HG03520 (cell line): ENCODE data around the gene RASA4B.
"Not testable (repeated sequence)": the region's sequence is repeated elsewhere in the genome, so short reads cannot be mapped to it uniquely, and the experiment has no call there.

ENCODE experiments used
- ATAC-seq: cut with Tn5 transposase; IDR thresholded peaks from one replicate; pipeline ENCODE4 v1.9.1; 2021; ENCODE audit warnings: mild to moderate bottlenecking, moderate library complexity; ENCODE audit not compliant: unreplicated experiment

The RASA4B gene

GRCh38 chr7:102474736-102475435, 42.7 kb downstream of the RASA4B start:
- ATAC-seq = not testable (repeated sequence)

GRCh38 chr7:102474116-102474515, 43.5 kb downstream of the RASA4B start:
- not testable (repeated sequence) for ATAC-seq

DNA sequence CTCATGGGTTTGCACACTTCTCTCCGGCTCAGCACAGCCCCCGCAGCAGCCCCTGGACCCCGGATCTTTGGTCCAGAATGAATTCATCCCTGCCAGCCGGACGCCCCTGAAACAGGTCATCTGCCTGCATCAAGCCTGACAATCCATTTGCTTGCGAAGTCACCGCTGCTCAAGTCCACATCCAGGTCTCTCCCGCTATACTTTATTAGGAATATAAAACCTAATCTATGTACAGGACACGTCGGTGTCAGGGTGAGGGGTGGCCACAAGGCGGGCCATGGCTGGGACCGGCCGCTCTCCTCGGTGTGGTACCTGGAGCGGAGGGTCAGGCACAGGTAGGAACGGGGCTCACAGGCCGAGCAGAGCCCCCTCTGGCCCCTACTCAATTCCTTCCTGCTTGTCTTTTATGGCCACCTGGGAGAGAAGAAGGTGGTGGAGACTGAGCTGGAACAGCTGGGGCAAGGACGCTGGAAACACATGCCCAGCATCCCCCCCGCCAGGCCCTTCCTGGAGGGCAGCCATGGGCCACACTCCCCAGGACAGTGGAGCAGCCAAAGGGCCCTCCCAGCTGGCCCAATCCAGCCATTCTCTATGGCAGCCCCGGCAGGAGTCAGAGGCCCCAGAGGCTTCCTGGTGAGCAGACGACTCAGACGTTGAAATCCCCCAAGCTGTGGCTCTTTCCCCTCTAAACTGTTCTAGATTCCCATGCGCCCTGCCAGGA, 44.1 kb downstream of the RASA4B start:
- ATAC-seq = no peak

DNA sequence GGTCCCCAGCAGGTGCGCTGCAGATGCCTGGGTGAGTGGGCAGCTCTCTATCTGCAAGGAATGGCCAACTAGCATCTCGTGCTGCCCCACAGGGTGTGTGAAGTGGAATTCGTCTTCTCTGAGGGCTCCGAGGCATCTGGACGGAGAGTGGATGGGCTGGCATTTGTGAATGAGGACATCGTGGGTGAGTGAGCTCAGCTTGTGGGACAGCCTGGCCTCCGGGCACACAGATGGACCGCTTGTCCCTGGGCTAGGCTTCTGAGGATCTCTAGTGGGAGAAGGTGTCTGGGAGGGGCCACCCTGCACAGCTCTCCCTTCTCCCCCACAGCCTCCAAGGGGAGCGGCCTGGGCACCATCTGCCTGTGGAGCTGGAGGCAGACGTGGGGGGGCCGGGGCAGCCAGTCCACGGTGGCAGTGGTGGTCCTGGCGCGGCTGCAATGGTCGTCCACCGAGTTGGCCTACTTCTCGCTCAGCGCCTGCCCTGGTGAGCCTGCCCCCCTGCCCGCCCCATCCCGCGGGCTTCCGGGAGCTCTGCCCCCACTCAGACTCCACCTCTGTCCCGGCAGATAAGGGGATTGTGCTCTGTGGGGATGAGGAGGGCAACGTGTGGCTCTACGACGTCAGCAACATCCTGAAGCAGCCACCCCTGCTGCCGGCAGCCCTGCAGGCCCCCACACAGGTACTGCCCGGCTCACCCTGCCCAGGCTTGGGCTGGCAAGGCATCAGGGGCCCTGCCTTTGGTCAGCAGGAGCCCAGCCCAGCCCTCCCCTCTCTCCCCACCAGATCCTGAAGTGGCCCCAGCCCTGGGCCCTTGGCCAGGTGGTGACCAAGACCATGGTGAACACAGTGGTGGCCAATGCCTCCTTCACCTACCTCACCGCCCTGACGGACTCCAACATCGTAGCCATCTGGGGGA, 45.2 kb downstream of the RASA4B start:
- ATAC-seq = no peak

DNA sequence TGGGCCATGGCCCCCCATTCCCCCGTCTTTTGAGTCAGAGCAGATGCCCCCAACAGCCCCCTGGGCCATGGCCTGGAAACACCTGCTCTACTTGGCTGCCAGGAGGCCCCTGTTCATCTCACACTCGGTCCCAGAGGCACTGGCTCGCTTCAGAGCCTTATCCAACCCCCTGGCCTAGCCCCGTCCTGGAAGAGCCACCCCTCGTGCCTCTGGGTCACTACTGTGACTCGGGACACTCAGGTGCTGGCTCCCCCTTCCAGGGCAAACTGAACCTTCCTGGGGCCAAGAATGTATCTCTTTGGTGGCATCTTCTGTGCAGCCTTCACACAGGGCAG, 45.8 kb downstream of the RASA4B start:
- no peak for ATAC-seq

- no peak for ATAC-seq
Observed at GRCh38 chr7:102469972-102470825, 47.4 kb downstream of the RASA4B start.

GRCh38 chr7:102469351-102469971, 48.1 kb downstream of the RASA4B start:
- no peak for ATAC-seq

DNA sequence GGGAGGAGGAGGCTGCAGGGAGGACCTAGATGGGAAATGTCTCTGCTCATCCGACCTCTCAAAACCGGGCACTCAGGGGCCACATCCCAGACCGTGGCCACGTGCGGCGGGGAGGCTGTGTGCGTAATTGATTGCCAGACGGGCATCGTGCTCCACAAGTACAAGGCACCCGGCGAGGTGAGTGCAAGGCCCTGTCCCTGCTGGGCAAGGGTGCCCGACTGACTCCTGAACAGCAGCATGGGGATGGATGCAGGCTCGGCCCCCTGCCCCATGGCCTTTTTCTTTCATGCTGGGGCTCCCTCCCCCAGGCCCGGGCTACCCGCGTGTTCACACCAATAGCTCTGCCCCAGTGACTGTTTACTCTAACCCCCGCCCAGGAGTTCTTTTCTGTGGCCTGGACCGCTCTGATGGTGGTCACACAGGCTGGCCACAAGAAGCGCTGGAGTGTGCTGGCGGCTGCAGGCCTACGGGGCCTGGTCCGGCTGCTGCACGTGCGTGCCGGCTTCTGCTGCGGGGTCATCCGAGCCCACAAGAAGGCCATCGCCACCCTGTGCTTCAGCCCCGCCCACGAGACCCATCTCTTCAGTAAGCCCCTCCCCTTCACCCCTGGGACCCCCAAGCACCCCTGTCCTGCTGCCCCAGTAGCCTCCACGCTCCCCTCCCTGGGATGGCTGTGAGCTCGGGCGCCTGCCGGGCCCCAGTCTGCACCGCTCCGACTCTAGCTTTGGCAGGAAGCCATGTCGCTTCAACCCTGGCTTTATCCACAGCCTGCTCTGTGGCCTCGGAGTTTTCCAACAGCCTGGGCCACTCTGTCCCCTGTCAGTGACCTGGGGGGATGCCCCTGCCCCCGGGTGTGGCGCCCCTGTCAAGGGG, 48.9 kb downstream of the RASA4B start:
- no peak for ATAC-seq

GRCh38 chr7:102467581-102468477, 49.7 kb downstream of the RASA4B start:
- no peak for ATAC-seq

GRCh38 chr7:102466097-102466496, 51.5 kb downstream of the RASA4B start:
- ATAC-seq = no peak

- ATAC-seq = peak; percentile 79
Observed at GRCh38 chr7:102464577-102465280, 52.8 kb downstream of the RASA4B start, which contains the start of the genes ALKBH4 and LRWD1. TSS of gene ALKBH4 (minus strand) at chr7:102464863. CDS start at chr7:102464836, 27 bp downstream. TSS of gene LRWD1 (plus strand) at chr7:102464984. CDS start at chr7:102465081, 97 bp downstream.

DNA sequence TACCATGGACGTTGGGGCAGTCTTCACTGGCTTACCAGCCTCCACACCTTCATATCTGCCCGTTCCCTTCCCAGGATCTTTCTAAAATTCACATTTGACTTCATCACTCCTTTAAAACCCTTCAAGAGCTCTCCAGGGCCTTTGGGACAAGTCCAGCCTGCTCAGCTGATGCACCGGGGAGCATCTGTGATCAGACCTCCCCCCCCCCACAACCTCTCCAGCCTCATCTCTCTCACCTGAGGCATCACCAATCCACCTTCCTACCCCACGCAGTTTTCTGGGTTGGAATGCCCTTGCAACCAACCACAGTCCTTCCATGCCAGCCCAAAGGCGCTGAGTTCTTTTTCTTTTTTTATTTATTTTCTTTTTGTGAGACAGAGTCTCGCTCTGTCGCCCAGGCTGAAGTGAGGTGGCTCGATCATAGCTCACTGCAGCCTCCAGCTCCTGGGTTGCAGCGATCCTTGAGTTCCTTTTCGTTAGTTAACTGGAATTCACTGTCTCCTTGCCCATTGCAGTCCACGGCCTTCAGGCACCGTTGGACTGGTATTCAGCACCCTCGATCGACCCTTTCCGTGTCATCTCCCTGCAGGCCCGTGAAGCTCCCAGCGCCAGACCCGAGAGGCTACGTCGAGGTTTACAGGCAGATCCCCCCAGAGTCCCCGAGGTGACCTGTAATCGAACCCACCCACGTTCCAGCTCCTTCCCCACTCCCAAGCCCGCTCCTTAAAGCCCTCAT, 53.6 kb downstream of the RASA4B start:
- no peak for ATAC-seq

GRCh38 chr7:102460467-102460866, 57.1 kb downstream of the RASA4B start:
- ATAC-seq = no peak

DNA sequence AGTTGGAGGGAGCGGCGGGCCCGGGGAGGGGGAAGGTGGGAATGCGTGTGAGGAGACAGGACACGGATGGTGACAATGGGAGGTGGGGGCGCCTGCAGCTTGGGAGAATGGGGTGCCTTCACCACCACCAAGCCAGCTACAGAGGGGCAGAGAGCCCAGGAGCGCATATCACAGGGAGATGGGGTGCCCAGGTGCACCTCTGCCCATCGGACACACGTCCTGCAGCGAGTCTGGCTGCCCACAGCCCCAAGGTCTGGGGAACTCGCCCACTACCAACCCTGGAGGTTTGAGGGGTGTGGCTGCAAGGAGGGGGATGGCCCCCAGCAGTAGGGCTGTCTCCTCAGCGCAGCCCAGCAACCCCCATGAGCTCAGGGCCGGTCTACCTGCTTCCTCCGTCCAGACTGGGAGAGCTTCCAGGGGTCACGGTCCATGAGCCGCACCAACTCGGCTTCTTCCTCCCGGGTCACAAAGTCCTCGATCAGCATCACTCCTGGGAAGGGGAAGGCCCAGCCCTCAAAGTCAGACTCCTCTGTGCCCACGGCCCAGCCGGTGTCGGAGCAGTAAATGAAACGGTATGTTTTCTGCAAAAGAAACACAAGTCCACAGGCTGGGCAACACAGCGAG, 58.2 kb downstream of the RASA4B start:
- no peak for ATAC-seq

- no peak for ATAC-seq
Observed at GRCh38 chr7:102457352-102457924, 60.1 kb downstream of the RASA4B start.

GRCh38 chr7:102456327-102456726, 61.2 kb downstream of the RASA4B start:
- ATAC-seq = no peak
